Transverse colon (tissue), 4 donors: ENCODE measurements around the gene CTBP2.

Source experiments
- CTCF ChIP-seq, 5 experiments: fragments of 200-600 bp in 3 of 5; fragments of 450-650 bp in 2 of 5; sonication (generic) in 3 of 5; IDR thresholded peaks; 1 replicate in 2 of 5; 2 replicates in 3 of 5; pipeline ENCODE4 v1.5.1; 2016 to 2017; ENCODE audit warnings: antibody characterized with exemption in 5 of 5, inconsistent platforms in 3 of 5, mild to moderate bottlenecking in 2 of 5, moderate library complexity in 1 of 5
- EP300 ChIP-seq: sonication (generic); formaldehyde crosslinking; IDR thresholded peaks from one replicate; pipeline ENCODE4 v1.6.1; 2017; ENCODE audit warnings: antibody characterized with exemption, low read depth
- POLR2A ChIP-seq: fragments of 450-650 bp; IDR thresholded peaks from one replicate; pipeline ENCODE4 v1.6.1; 2016; ENCODE audit warnings: antibody characterized with exemption, mild to moderate bottlenecking, moderate library complexity
- POLR2AphosphoS5 ChIP-seq, 3 donors: sonication (generic); formaldehyde crosslinking; IDR thresholded peaks; one replicate each; pipeline ENCODE4 v1.6.1; 2016; ENCODE audit warnings: antibody characterized with exemption in 3 of 3

- TF ChIP-seq EP300 (no peak), POLR2A (no peak), CTCF (IDR thresholded peaks at IDR 0.05) (no peak), POLR2AphosphoS5 (IDR thresholded peaks at IDR 0.05) (no peak)
Measured at GRCh38 chr10:125043841-125044658, 116.3 kb downstream of the CTBP2 start.
